Chondrocyte (in vitro differentiated cells): Measurements from ENCODE around the gene NEDD4L. TPM values are rescaled to one million over a fixed set of nuclear protein-coding genes. Genes with fewer than 3 reads are reported as not detected.
A peak's percentile ranks its signal among the peaks of the same experiment; 100 is the strongest.

Source experiments
- DNase-seq: peaks from one replicate; pipeline ENCODE4 v3.0.0; 2021; ENCODE audit warnings: mixed read lengths, low spot score
- H3K27ac Mint-ChIP-seq: one replicate; pipeline ENCODE4 v1.8.0; 2021; ENCODE audit warnings: mild to moderate bottlenecking, moderate library complexity, mixed read lengths; ENCODE audit not compliant: unreplicated experiment
- H3K27me3 Mint-ChIP-seq: 2 replicates; pipeline ENCODE4 v1.8.0; 2021; ENCODE audit warnings: low read depth, mixed read lengths
- H3K36me3 Mint-ChIP-seq: 2 replicates; pipeline ENCODE4 v1.8.0; 2021; ENCODE audit warnings: low read depth, mixed read lengths
- H3K4me1 Mint-ChIP-seq: 2 replicates; pipeline ENCODE4 v1.8.0; 2021; ENCODE audit warnings: low read depth, mild to moderate bottlenecking, mixed read lengths
- H3K4me3 Mint-ChIP-seq: one replicate; pipeline ENCODE4 v1.8.0; 2021; ENCODE audit warnings: mild to moderate bottlenecking, moderate library complexity, mixed read lengths; ENCODE audit not compliant: unreplicated experiment
- H3K9me3 Mint-ChIP-seq: 2 replicates; pipeline ENCODE4 v1.8.0; 2021; ENCODE audit warnings: low read depth, mixed read lengths
- total RNA-seq: library from RNA; stranded (reverse); gene quantifications from 3 replicates; pipeline ENCODE4 v1.2.1, GENCODE V29; 2021
- TF ChIP-seq, protein P1 (sequence below): fragments of 200-600 bp; sonication (generic); IDR thresholded peaks from 2 replicates; pipeline ENCODE4 v1.5.0; 2021; ENCODE audit warnings: antibody characterized with exemption, mild to moderate bottlenecking, moderate library complexity

NEDD4L gene
- total RNA-seq, 1 donor from 2014 or later, result 25.8 TPM

DNA sequence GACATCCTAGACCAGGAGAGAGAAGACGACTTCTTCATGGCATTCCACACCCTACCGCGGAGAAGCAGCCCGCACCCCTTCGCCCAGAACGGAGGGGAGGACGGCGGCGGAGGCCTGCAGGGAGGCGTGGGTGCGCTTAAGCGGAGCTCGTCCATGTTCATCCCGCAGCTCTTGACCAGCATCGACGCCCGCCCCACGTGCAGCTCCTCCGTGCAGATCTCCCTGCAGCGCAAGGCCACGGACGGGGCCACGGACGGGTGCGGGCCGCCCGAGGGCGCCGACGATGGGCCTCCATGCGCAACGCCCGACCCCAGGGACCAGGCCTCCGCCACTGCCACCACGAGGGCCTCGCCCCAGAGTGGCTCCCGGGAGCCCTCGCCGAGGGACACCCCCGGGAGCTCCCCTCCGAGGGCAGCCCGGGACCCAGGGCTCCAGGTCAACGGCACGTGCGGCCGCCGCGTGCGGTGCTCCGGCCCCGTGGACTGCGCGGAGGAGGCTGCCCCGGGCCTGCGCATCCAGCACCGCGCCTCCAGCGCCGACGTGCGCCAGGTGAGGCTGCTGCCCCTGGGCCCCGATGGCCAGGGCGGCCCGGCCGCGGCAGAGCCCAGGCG lies 211.8 kb downstream of the NEDD4L start:
- Mint-ChIP-seq H3K36me3 (peaks cover 1% of the 10 kb centered on the region), H3K4me1 (peaks cover 34% of the 10 kb centered on the region), H3K27ac (no peak overlapping the region), H3K27me3 (no peaks in the 10 kb centered on the region), H3K9me3 (no peaks in the 10 kb centered on the region), H3K4me3 (no peak overlapping the region)
- peak; percentile 69 for DNase-seq
- TF ChIP-seq, protein P1, sequence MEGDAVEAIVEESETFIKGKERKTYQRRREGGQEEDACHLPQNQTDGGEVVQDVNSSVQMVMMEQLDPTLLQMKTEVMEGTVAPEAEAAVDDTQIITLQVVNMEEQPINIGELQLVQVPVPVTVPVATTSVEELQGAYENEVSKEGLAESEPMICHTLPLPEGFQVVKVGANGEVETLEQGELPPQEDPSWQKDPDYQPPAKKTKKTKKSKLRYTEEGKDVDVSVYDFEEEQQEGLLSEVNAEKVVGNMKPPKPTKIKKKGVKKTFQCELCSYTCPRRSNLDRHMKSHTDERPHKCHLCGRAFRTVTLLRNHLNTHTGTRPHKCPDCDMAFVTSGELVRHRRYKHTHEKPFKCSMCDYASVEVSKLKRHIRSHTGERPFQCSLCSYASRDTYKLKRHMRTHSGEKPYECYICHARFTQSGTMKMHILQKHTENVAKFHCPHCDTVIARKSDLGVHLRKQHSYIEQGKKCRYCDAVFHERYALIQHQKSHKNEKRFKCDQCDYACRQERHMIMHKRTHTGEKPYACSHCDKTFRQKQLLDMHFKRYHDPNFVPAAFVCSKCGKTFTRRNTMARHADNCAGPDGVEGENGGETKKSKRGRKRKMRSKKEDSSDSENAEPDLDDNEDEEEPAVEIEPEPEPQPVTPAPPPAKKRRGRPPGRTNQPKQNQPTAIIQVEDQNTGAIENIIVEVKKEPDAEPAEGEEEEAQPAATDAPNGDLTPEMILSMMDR, result no peak

DNA sequence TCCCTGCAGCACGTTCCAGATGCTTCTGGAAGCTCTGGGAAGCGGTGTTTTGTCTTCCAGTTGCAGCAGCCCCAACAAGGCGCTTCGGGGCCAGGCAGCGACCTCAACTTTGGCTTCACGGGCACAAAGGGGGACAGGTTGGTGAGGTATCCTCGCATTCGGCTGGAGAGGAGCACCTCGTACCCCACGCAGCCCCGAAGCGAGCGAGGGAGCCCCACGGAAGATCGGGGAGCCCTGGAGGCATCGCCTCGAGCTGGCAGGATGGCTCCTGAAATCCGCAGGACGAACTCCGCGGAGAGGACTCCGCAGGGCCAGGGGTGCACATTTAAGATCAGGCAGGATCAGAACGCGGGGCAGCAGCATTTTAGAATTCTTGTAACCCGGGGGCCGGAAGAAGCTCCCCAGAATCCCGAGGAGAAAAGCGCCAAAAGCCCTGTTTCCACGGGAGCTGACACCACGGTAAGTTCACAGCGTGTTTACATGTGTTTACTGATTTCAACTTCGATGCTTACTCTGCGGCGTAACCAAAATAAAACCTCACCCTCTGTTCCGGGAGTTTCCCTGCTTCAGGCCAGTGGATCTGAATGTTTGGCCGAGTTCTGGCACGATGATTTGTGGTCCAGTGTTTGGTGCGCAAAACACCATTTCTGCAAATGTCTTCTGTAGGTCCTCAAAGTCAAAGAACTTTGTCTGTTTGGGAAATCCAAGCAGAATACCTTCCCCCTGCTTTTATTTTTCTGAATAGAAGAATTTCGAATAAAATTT lies 212.5 kb downstream of the NEDD4L start:
- Mint-ChIP-seq H3K9me3 (no peaks in the 10 kb centered on the region), H3K4me1 (peaks cover 34% of the 10 kb centered on the region), H3K36me3 (peaks cover 1% of the 10 kb centered on the region), H3K27ac (no peak overlapping the region), H3K27me3 (no peaks in the 10 kb centered on the region), H3K4me3 (no peak overlapping the region)
- TF ChIP-seq, protein P1, result no peak
- no peak for DNase-seq

DNA sequence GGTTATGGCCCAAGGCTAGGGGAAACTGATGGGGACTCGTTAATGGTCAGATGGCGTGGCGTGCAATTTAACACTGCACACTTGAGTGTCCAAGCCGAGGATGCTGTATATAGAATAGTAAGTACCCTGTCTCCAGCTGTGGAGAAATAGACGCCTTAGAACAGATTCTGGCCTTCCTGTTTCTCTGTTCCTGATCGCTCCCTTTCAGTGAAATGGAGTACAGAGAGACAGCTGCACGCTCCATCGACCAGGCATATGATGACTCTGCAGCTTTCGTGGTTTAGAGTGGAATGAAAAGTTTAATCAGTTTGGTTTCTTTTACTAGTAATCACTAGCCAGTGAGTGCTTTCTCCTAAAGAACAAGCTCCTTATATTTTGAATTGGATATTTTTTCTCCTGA lies 213.4 kb downstream of the NEDD4L start:
- Mint-ChIP-seq H3K36me3 (peaks cover 1% of the 10 kb centered on the region), H3K4me1 (peaks cover 30% of the 10 kb centered on the region), H3K4me3 (no peak overlapping the region), H3K9me3 (no peaks in the 10 kb centered on the region), H3K27ac (peak overlapping the region; percentile 78), H3K27me3 (no peaks in the 10 kb centered on the region)
- TF ChIP-seq, protein P1, result no peak
- DNase-seq, result no peak

DNA sequence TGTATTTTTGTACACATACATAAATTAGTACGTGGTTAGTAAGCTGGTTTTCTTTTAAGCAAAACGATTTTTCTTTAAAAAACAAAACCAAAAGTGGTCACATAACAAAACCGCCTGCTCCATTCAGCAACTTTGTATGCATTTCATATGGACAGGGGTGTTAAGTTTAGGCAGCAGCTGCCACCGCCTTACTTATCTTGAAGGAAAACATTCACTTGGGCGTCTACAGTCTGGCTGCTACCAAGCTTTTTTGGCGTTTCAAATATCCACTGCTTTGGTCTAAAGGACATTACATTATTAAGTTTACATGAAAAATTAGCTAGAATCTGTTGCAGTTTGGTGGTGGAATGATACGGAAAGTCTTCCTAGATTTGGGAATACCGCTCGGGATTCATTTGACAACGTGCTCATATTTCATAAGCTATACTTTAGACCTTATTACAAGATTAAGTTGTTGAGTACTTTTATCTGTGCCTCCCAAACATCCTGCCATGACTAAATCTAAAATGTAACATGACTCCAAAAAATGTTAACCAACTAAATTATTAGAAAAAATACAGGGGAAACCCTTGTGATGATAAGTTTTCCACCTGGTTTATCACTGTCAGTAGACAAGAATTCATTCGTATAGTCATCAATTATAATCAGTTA lies 214.8 kb downstream of the NEDD4L start:
- H3K36me3 Mint-ChIP-seq, result peaks cover 1% of the 10 kb centered on the region
- TF ChIP-seq, protein P1, result no peak
- H3K27me3 Mint-ChIP-seq, result no peaks in the 10 kb centered on the region
- DNase-seq, result no peak
- no peak overlapping the region for H3K4me3 Mint-ChIP-seq
- no peak overlapping the region for H3K27ac Mint-ChIP-seq
- H3K9me3 Mint-ChIP-seq, result no peaks in the 10 kb centered on the region
- peaks cover 39% of the 10 kb centered on the region for H3K4me1 Mint-ChIP-seq
